HG02943 (cell line): ENCODE results near the gene CMSS1.

ENCODE experiments used
- ATAC-seq: cut with Tn5 transposase; IDR thresholded peaks from one replicate; pipeline ENCODE4 v1.9.1; 2021; ENCODE audit warnings: mild to moderate bottlenecking, low read depth, moderate library complexity; ENCODE audit not compliant: unreplicated experiment

Gene CMSS1

GRCh38 chr3:100073049-100073713, 255.5 kb downstream of the CMSS1 start:
- ATAC-seq, result no peak

- ATAC-seq, result no peak
These were observed 256.1 kb downstream of the CMSS1 start for GRCh38 chr3:100073714-100074307.

GRCh38 chr3:100075196-100075595, 257.5 kb downstream of the CMSS1 start:
- ATAC-seq, result no peak

- ATAC-seq, result no peak
These were observed 258.4 kb downstream of the CMSS1 start for GRCh38 chr3:100075851-100076730.

GRCh38 chr3:100076731-100077529, 259.3 kb downstream of the CMSS1 start:
- ATAC-seq, result no peak

- no peak for ATAC-seq
These were observed 261.7 kb downstream of the CMSS1 start for GRCh38 chr3:100079328-100079727.

- ATAC-seq, result no peak
These were observed 262.9 kb downstream of the CMSS1 start for GRCh38 chr3:100080573-100080972.

- ATAC-seq, result no peak
These were observed 263.6 kb downstream of the CMSS1 start for GRCh38 chr3:100081311-100081710.

GRCh38 chr3:100081986-100082692, 264.5 kb downstream of the CMSS1 start:
- ATAC-seq, result no peak

GRCh38 chr3:100082714-100083113, 265.1 kb downstream of the CMSS1 start:
- ATAC-seq, result no peak

GRCh38 chr3:100083209-100083608, 265.5 kb downstream of the CMSS1 start:
- ATAC-seq, result no peak

GRCh38 chr3:100084100-100084806, 266.6 kb downstream of the CMSS1 start:
- ATAC-seq, result no peak

GRCh38 chr3:100086401-100086800, 268.7 kb downstream of the CMSS1 start:
- ATAC-seq, result no peak

- peak; percentile 90 for ATAC-seq
These were observed 269.5 kb downstream of the CMSS1 start for GRCh38 chr3:100087198-100087597.

GRCh38 chr3:100088735-100089368, 271.2 kb downstream of the CMSS1 start:
- no peak for ATAC-seq

- no peak for ATAC-seq
These were observed 272.4 kb downstream of the CMSS1 start for GRCh38 chr3:100089812-100090668.

GRCh38 chr3:100090669-100091005, 273.0 kb downstream of the CMSS1 start:
- ATAC-seq, result no peak

GRCh38 chr3:100093831-100094230, 276.2 kb downstream of the CMSS1 start:
- ATAC-seq, result no peak
